ENCODE data around the gene OAF. TPM values are rescaled to one million over a fixed set of nuclear protein-coding genes. Genes with fewer than 3 reads are reported as not detected.

Gene OAF
- total and polyA plus RNA-seq, 4 donors: 15.0 to 151 (median 82.0) TPM

DNA sequence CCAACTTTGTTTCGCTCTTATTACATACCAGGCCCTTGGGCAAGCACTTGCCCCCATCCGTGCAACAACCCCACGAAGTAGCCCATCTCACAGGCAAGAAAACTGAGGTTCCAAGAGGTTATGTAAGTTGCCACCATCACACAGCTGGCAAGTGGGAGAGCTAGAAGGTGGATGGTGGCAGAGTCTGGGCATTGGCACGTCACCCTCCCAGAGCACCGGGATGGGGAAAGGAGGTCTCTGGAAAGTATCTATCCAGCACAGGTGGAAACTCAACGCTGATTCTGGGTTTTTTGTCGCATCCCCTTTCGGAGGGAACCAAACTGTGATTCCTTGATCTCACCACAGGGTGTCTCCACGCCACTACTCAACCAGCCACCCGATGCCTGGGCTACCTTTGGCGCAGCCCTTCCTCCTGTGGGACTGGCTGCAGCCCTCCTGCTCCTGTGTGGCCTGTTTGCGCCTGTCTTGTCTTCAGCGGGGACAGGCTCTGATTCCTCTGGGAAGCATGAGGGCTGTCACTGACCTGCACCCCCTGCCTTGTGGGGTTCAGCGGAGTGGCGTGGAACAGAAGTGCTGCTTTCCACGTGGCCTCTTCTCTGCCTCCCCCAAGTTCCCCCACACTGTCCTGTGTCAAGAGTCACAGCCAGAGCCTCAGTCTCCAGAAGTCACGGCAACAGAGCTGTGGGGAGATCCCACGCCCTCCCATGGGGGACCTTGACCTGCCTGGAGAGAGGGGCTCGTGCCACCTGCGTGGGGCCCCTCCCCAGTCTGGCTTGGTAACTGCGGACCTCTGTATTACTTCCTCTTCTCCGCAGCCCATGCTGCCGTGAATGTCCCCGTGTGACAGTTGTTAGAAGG is 38.5 kb upstream of the OAF start (continued):
- TF ChIP-seq RXRA (IDR thresholded peaks at IDR 0.05) (peak in 1 of 2 donors; percentile 19), FOXA2 (IDR thresholded peaks at IDR 0.05) (no peak)

DNA sequence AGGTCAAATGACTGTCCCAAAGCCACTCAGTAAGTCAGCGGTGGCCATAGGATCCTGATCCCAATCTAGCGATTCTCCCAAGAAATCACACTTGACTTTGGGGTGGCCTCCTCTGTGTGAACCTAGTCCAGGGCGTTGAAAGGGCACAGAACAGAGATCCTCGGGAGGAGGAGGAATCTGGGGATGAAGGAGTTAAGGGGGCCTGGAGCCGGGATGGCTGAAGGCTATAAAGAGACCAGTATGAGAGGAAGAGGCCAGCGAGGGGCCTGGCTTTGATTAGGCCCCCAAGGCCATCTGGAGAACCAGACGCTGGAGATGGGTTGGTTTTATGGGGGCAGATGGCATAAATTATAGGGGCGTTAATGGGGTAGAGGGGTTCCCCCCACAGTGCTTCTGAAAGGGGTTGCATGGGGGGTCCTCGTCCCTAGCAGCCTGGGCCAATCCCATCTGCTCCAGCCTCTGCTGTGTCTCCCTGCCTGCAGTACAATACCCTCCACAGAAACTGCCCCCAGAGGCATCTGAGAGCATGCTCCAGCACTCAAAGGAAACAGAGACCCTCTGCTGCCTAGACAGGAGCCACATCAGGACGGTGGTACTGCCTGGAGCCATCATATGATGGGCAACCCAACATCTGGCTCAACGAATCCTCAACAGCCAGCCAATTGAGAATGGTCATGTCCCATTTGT is 37.7 kb upstream of the OAF start:
- 83% methylated on average over 11 of the region's 11 CpGs for WGBS
- TF ChIP-seq FOXA2 (IDR thresholded peaks at IDR 0.05) (no peak), JUND (IDR thresholded peaks at IDR 0.05) (no peak), SP1 (IDR thresholded peaks at IDR 0.05) (no peak), EGR1 (IDR thresholded peaks at IDR 0.05; ENCODE audit: low read depth in 2 of 2) (no peak), TAF1 (conservative IDR thresholded peaks at IDR 0.05) (no peak), NR2F2 (IDR thresholded peaks at IDR 0.05) (no peak)
- TF ChIP-seq, protein P1, sequence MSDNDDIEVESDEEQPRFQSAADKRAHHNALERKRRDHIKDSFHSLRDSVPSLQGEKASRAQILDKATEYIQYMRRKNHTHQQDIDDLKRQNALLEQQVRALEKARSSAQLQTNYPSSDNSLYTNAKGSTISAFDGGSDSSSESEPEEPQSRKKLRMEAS (IDR thresholded peaks at IDR 0.05): no peak
- H3K27ac ChIP-seq (ENCODE audit: low read depth in 1 of 2, low read length in 2 of 2): no peak overlapping the region

DNA sequence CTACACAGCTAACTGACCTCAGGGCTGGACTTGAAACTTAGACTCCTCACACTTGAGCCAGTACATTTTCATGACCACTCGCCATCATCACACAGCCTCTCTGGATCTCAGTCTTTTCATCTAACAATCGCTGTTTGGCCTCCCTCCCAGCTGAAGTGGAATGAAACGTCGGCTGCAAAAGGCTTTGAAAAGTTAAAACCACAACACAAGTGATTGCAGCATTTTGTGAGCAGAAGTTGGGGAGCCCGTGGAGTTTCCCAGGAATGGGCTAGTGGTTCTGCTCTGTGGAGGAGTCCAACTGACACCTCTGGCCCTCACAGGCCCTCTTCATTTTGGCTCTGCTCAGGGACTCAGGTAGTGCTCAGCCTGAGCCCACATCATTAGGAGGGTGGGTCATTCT is 37.0 kb upstream of the OAF start:
- Histone ChIP-seq H3K27ac (ENCODE audit: low read depth in 1 of 2, low read length in 2 of 2) (no peak overlapping the region), H3K4me1 (ENCODE audit: control insufficient read depth in 4 of 4, insufficient read depth in 4 of 4, low read length in 3 of 4) (peaks cover 6 to 20% (median 11%) of the 10 kb centered on the region in 4 donors), H3K27me3 (ENCODE audit: control insufficient read depth in 4 of 4, insufficient read depth in 4 of 4, low read length in 3 of 4) (no peaks in the 10 kb centered on the region), H3K9me3 (ENCODE audit: control insufficient read depth in 4 of 4, low read length in 3 of 4) (no peaks in the 10 kb centered on the region), H3K4me3 (ENCODE audit: low read depth in 1 of 3, low read length in 3 of 3) (no peak overlapping the region), H3K36me3 (ENCODE audit: control insufficient read depth in 4 of 4, insufficient read depth in 3 of 4, low read depth in 1 of 4, low read length in 3 of 4) (peaks cover 0 to 3% (median 0%) of the 10 kb centered on the region in 4 donors), H3K9ac (ENCODE audit: low read depth in 1 of 2, low read length in 2 of 2) (no peak overlapping the region)
- peak; percentile 23 for DNase-seq (ENCODE audit: low spot score)
- WGBS: 58% methylated on average over 5 of the region's 5 CpGs
- TF ChIP-seq EGR1 (IDR thresholded peaks at IDR 0.05; ENCODE audit: low read depth in 2 of 2) (no peak), JUND (IDR thresholded peaks at IDR 0.05) (no peak), FOXA1 (IDR thresholded peaks at IDR 0.05) (no peak), SP1 (IDR thresholded peaks at IDR 0.05) (no peak)
- TF ChIP-seq, protein P1 (IDR thresholded peaks at IDR 0.05): no peak

More for the DNA sequence above, 37.7 kb upstream of the OAF start:
- H3K9me3 ChIP-seq (ENCODE audit: control insufficient read depth in 4 of 4, low read length in 3 of 4): no peaks in the 10 kb centered on the region
- H3K4me3 ChIP-seq (ENCODE audit: low read depth in 1 of 3, low read length in 3 of 3): no peak overlapping the region
- no peak for DNase-seq (ENCODE audit: low spot score)
- H3K4me1 ChIP-seq (ENCODE audit: control insufficient read depth in 4 of 4, insufficient read depth in 4 of 4, low read length in 3 of 4): peaks cover 6 to 27% (median 15%) of the 10 kb centered on the region in 4 donors
- peaks cover 0 to 3% (median 0%) of the 10 kb centered on the region in 4 donors for H3K36me3 ChIP-seq (ENCODE audit: control insufficient read depth in 4 of 4, insufficient read depth in 3 of 4, low read depth in 1 of 4, low read length in 3 of 4)
- no peaks in the 10 kb centered on the region for H3K27me3 ChIP-seq (ENCODE audit: control insufficient read depth in 4 of 4, insufficient read depth in 4 of 4, low read length in 3 of 4)
- no peak overlapping the region for H3K9ac ChIP-seq (ENCODE audit: low read depth in 1 of 2, low read length in 2 of 2)

DNA sequence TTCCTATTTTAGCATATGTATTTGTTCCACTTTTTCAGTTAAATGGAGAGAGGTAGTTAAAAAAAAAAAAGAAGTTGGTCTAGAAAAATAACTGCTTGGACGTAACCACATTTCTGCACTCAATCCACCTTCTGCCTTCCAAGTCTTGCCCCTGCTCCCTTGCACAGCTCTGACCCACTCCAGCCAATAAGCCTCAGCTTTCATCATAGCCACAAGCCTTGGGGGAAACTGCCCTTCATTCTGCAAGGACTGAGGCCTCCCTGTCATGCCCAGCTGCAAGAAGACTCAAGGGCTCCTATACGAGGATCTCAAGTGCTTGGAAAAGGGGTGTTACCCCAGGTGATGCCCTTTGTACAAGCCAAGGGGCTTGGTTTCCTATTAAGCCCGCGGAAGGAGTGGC is 36.0 kb upstream of the OAF start:
- 86% methylated on average over 4 of the region's 4 CpGs for WGBS
- Histone ChIP-seq H3K9ac (ENCODE audit: low read depth in 1 of 2, low read length in 2 of 2) (no peak overlapping the region), H3K36me3 (ENCODE audit: control insufficient read depth in 4 of 4, insufficient read depth in 3 of 4, low read depth in 1 of 4, low read length in 3 of 4) (peaks cover 0 to 3% (median 0%) of the 10 kb centered on the region in 4 donors)

More for the DNA sequence above, 36.0 kb upstream of the OAF start:
- no peak for TF ChIP-seq HNF4G (IDR thresholded peaks at IDR 0.05)
- no peak for TF ChIP-seq EGR1 (IDR thresholded peaks at IDR 0.05; ENCODE audit: low read depth in 2 of 2)
- no peak for TF ChIP-seq TAF1 (conservative IDR thresholded peaks at IDR 0.05)
- TF ChIP-seq FOXA2 (IDR thresholded peaks at IDR 0.05): no peak
- no peak for TF ChIP-seq GABPA (IDR thresholded peaks at IDR 0.05 in 1 of 2, conservative IDR thresholded peaks at IDR 0.05 in 1 of 2)
- TF ChIP-seq, protein P2, sequence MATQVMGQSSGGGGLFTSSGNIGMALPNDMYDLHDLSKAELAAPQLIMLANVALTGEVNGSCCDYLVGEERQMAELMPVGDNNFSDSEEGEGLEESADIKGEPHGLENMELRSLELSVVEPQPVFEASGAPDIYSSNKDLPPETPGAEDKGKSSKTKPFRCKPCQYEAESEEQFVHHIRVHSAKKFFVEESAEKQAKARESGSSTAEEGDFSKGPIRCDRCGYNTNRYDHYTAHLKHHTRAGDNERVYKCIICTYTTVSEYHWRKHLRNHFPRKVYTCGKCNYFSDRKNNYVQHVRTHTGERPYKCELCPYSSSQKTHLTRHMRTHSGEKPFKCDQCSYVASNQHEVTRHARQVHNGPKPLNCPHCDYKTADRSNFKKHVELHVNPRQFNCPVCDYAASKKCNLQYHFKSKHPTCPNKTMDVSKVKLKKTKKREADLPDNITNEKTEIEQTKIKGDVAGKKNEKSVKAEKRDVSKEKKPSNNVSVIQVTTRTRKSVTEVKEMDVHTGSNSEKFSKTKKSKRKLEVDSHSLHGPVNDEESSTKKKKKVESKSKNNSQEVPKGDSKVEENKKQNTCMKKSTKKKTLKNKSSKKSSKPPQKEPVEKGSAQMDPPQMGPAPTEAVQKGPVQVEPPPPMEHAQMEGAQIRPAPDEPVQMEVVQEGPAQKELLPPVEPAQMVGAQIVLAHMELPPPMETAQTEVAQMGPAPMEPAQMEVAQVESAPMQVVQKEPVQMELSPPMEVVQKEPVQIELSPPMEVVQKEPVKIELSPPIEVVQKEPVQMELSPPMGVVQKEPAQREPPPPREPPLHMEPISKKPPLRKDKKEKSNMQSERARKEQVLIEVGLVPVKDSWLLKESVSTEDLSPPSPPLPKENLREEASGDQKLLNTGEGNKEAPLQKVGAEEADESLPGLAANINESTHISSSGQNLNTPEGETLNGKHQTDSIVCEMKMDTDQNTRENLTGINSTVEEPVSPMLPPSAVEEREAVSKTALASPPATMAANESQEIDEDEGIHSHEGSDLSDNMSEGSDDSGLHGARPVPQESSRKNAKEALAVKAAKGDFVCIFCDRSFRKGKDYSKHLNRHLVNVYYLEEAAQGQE (IDR thresholded peaks at IDR 0.05): no peak
- TF ChIP-seq, protein P3, sequence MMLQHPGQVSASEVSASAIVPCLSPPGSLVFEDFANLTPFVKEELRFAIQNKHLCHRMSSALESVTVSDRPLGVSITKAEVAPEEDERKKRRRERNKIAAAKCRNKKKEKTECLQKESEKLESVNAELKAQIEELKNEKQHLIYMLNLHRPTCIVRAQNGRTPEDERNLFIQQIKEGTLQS (IDR thresholded peaks at IDR 0.05): no peak
- no peak for TF ChIP-seq HNF4A (conservative IDR thresholded peaks at IDR 0.05)
- no peaks in the 10 kb centered on the region for H3K27me3 ChIP-seq (ENCODE audit: control insufficient read depth in 4 of 4, insufficient read depth in 4 of 4, low read length in 3 of 4)
- H3K4me1 ChIP-seq (ENCODE audit: control insufficient read depth in 4 of 4, insufficient read depth in 4 of 4, low read length in 3 of 4): peaks cover 2 to 10% (median 5%) of the 10 kb centered on the region in 4 donors
- no peak overlapping the region for H3K4me3 ChIP-seq (ENCODE audit: low read depth in 1 of 3, low read length in 3 of 3)
- H3K9me3 ChIP-seq (ENCODE audit: control insufficient read depth in 4 of 4, low read length in 3 of 4): no peaks in the 10 kb centered on the region
- no peak for DNase-seq (ENCODE audit: low spot score)
- no peak overlapping the region for H3K27ac ChIP-seq (ENCODE audit: low read depth in 1 of 2, low read length in 2 of 2)
